DND-41 (cell line): ENCODE measurements around the gene NR2C1.

ENCODE experiments used
- ATAC-seq: fragments of 200-7000 bp; cut with Tn5 transposase; 3 replicates; pipeline ENCODE4 v1.9.1; 2021; ENCODE audit warnings: low read depth; ENCODE audit not compliant: insufficient read depth
- DNase-seq: peaks from one replicate; pipeline ENCODE4 v3.0.0-alpha.2; 2020
- H2AFZ ChIP-seq: 2 replicates; pipeline ENCODE4 v1.6.0; 2012; ENCODE audit warnings: low read depth, low read length
- H3K27ac ChIP-seq: 2 replicates; pipeline ENCODE4 v1.5.1; 2012; ENCODE audit warnings: low read length, inconsistent platforms
- H3K27me3 ChIP-seq: fragments of 200-600 bp; sonication (generic); 2 replicates; pipeline ENCODE4 v1.6.0; 2012; ENCODE audit warnings: low read length, mild to moderate bottlenecking, inconsistent platforms; ENCODE audit not compliant: insufficient read depth, poor library complexity
- H3K36me3 ChIP-seq: 2 replicates; pipeline ENCODE4 v1.5.1; 2012; ENCODE audit warnings: low read length, inconsistent platforms; ENCODE audit not compliant: insufficient read depth
- H3K4me1 ChIP-seq: 2 replicates; pipeline ENCODE4 v1.5.1; 2012; ENCODE audit warnings: mild to moderate bottlenecking, low read length; ENCODE audit not compliant: insufficient read depth
- H3K4me2 ChIP-seq: 2 replicates; pipeline ENCODE4 v1.6.0; 2012; ENCODE audit warnings: mild to moderate bottlenecking, moderate library complexity, low read length, inconsistent platforms; ENCODE audit not compliant: insufficient read depth
- H3K4me3 ChIP-seq, 2 experiments: fragments of 200-600 bp in 1 of 2; shearing (Covaris generic) in 1 of 2; 2 replicates each; pipeline ENCODE4 v1.5.1; 2012 to 2016; ENCODE audit warnings: inconsistent platforms in 2 of 2, low read length in 2 of 2, mild to moderate bottlenecking in 2 of 2, low read depth in 1 of 2, moderate library complexity in 1 of 2
- H3K79me2 ChIP-seq: 2 replicates; pipeline ENCODE4 v1.6.0; 2012; ENCODE audit warnings: low read length, inconsistent platforms; ENCODE audit not compliant: insufficient read depth
- H3K9ac ChIP-seq: 2 replicates; pipeline ENCODE4 v1.6.0; 2012; ENCODE audit warnings: low read depth, mild to moderate bottlenecking, inconsistent platforms, low read length, moderate library complexity
- H3K9me3 ChIP-seq: 2 replicates; pipeline ENCODE4 v1.5.1; 2012; ENCODE audit warnings: low read length, moderate library complexity, mild to moderate bottlenecking, inconsistent platforms; ENCODE audit not compliant: insufficient read depth, severe bottlenecking
- H4K20me1 ChIP-seq: 2 replicates; pipeline ENCODE4 v1.6.0; 2012; ENCODE audit warnings: low read length; ENCODE audit not compliant: insufficient read depth
- EZH2 ChIP-seq: IDR thresholded peaks from 3 replicates; pipeline ENCODE4 v1.6.1; 2012; ENCODE audit warnings: borderline replicate concordance, low read depth, mild to moderate bottlenecking, moderate library complexity, low read length, inconsistent platforms; ENCODE audit not compliant: severe bottlenecking
- TF ChIP-seq, protein P1 (sequence below): IDR thresholded peaks from 2 replicates; pipeline ENCODE4 v1.5.1; 2012; ENCODE audit warnings: borderline replicate concordance, low read length, moderate library complexity, mild to moderate bottlenecking; ENCODE audit not compliant: poor library complexity, severe bottlenecking; ENCODE audit errors: extremely low read depth

NR2C1 gene

GRCh38 chr12:94970560-94970959 lies 102.9 kb downstream of the NR2C1 start:
- ATAC-seq (no peak), DNase-seq (no peak)
- no peak overlapping the region for H3K27ac ChIP-seq
- H3K79me2 ChIP-seq, result 0 out of 2 replicates have a peak, but pooled peaks cover under 1% of the 10 kb centered on the region
- TF ChIP-seq EZH2, result no peak
- TF ChIP-seq, protein P1, sequence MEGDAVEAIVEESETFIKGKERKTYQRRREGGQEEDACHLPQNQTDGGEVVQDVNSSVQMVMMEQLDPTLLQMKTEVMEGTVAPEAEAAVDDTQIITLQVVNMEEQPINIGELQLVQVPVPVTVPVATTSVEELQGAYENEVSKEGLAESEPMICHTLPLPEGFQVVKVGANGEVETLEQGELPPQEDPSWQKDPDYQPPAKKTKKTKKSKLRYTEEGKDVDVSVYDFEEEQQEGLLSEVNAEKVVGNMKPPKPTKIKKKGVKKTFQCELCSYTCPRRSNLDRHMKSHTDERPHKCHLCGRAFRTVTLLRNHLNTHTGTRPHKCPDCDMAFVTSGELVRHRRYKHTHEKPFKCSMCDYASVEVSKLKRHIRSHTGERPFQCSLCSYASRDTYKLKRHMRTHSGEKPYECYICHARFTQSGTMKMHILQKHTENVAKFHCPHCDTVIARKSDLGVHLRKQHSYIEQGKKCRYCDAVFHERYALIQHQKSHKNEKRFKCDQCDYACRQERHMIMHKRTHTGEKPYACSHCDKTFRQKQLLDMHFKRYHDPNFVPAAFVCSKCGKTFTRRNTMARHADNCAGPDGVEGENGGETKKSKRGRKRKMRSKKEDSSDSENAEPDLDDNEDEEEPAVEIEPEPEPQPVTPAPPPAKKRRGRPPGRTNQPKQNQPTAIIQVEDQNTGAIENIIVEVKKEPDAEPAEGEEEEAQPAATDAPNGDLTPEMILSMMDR, result no peak
- H4K20me1 ChIP-seq, result peaks cover 2% of the 10 kb centered on the region; the same call in 1 of the 2 replicates
- H3K27me3 ChIP-seq, result no peaks in the 10 kb centered on the region
- no peak overlapping the region for H2AFZ ChIP-seq
- H3K4me2 ChIP-seq, result no peak overlapping the region
- H3K4me1 ChIP-seq, result no peaks in the 10 kb centered on the region
- no peak overlapping the region for H3K9ac ChIP-seq
- no peaks in the 10 kb centered on the region for H3K9me3 ChIP-seq
- peaks cover 15% of the 10 kb centered on the region; the same call in 1 of the 2 replicates for H3K36me3 ChIP-seq
- no peak overlapping the region for H3K4me3 ChIP-seq
